Upper lobe of left lung (tissue), 4 donors: ENCODE measurements around the gene CRACDL.

Experiments used
- CTCF ChIP-seq, 6 experiments: fragments of 450-650 bp in 4 of 6; fragments of 200-600 bp in 2 of 6; sonication (generic) in 2 of 6; IDR thresholded peaks; one replicate each; pipeline ENCODE4 v1.5.1; 2016 to 2019; ENCODE audit warnings: antibody characterized with exemption in 6 of 6
- EP300 ChIP-seq, 4 donors: sonication (generic); formaldehyde crosslinking; IDR thresholded peaks; one replicate each; pipeline ENCODE4 v1.5.1; 2017; ENCODE audit warnings: antibody characterized with exemption in 4 of 4, control low read depth in 2 of 4
- POLR2A ChIP-seq, 4 donors: fragments of 450-650 bp; IDR thresholded peaks; one replicate each; pipeline ENCODE4 v1.5.1; 2016 to 2017; ENCODE audit warnings: antibody characterized with exemption in 4 of 4, mild to moderate bottlenecking in 2 of 4
- POLR2AphosphoS5 ChIP-seq, 2 donors: sonication (generic); formaldehyde crosslinking; IDR thresholded peaks; one replicate each; pipeline ENCODE4 v1.5.1; 2017; ENCODE audit warnings: antibody characterized with exemption in 2 of 2

GRCh38 chr2:98777710-98778109 is 158.3 kb downstream of the CRACDL start:
- TF ChIP-seq CTCF (IDR thresholded peaks at IDR 0.05) = no peak
- TF ChIP-seq POLR2A (IDR thresholded peaks at IDR 0.05) = no peak
- TF ChIP-seq POLR2AphosphoS5 (IDR thresholded peaks at IDR 0.05) = no peak
- no peak for TF ChIP-seq EP300 (IDR thresholded peaks at IDR 0.05)
